ENCODE results near the gene KIF7. TPM values are rescaled to one million over a fixed set of nuclear protein-coding genes. Genes with fewer than 3 reads are reported as not detected.

KIF7 gene
- total RNA-seq, 6 experiments from 2014 or later = 0.34 to 0.92 (median 0.48) TPM

GRCh38 chr15:89671687-89672086, 16.4 kb upstream of the KIF7 start:
- Histone ChIP-seq H3K4me3 (no peak overlapping the region), H3K27ac (no peak overlapping the region), H3K36me3 (no peaks in the 10 kb centered on the region), H3K27me3 (no peaks in the 10 kb centered on the region), H3K9me3 (no peaks in the 10 kb centered on the region), H3K4me1 (peaks cover 0 to 23% (median 9%) of the 10 kb centered on the region in 4 donors)
- ATAC-seq (no peak), DNase-seq (no peak)
- TF ChIP-seq POLR2A (IDR thresholded peaks at IDR 0.05) = no peak
- TF ChIP-seq CTCF (IDR thresholded peaks at IDR 0.05) = no peak
- 83% methylated on average over 1 of the region's 4 CpGs for WGBS (ENCODE audit: insufficient coverage, low coverage, low lambda C conversion rate, missing lambda C conversion rate)
- intact Hi-C loops (cut with DNase I) = no loop called here

GRCh38 chr15:89670971-89671560, 15.8 kb upstream of the KIF7 start:
- no peaks in the 10 kb centered on the region for H3K9me3 ChIP-seq
- no peaks in the 10 kb centered on the region for H3K27me3 ChIP-seq
- no peak for ATAC-seq
- 94% methylated on average over 3 of the region's 12 CpGs for WGBS (ENCODE audit: insufficient coverage, low coverage, low lambda C conversion rate, missing lambda C conversion rate)
- H3K4me3 ChIP-seq = no peak overlapping the region
- H3K4me1 ChIP-seq = peaks cover 0 to 23% (median 9%) of the 10 kb centered on the region in 4 donors
- no peak for DNase-seq
- TF ChIP-seq CTCF (IDR thresholded peaks at IDR 0.05) (no peak), POLR2A (IDR thresholded peaks at IDR 0.05) (no peak)
- no peak overlapping the region for H3K27ac ChIP-seq
- intact Hi-C loops (cut with DNase I) = no loop called here
- no peaks in the 10 kb centered on the region for H3K36me3 ChIP-seq

- Histone ChIP-seq H3K4me3 (no peak overlapping the region), H3K27me3 (no peaks in the 10 kb centered on the region), H3K9me3 (no peaks in the 10 kb centered on the region), H3K27ac (no peak overlapping the region), H3K36me3 (no peaks in the 10 kb centered on the region), H3K4me1 (peaks cover 0 to 14% (median 8%) of the 10 kb centered on the region in 4 donors)
- no CpG with 5 or more reads among the region's 15 CpGs for WGBS (ENCODE audit: insufficient coverage, low coverage, low lambda C conversion rate, missing lambda C conversion rate)
- ATAC-seq (no peak), DNase-seq (no peak)
- intact Hi-C loops (cut with DNase I) = no loop called here
- TF ChIP-seq POLR2A (IDR thresholded peaks at IDR 0.05) = no peak
- no peak for TF ChIP-seq CTCF (IDR thresholded peaks at IDR 0.05)
These were observed 14.7 kb upstream of the KIF7 start for GRCh38 chr15:89669941-89670340.

GRCh38 chr15:89669309-89669865, 14.1 kb upstream of the KIF7 start:
- TF ChIP-seq CTCF (IDR thresholded peaks at IDR 0.05) = no peak
- TF ChIP-seq POLR2A (IDR thresholded peaks at IDR 0.05) = no peak
- Histone ChIP-seq H3K4me3 (no peak overlapping the region), H3K27ac (no peak overlapping the region), H3K4me1 (peaks cover 0 to 11% (median 5%) of the 10 kb centered on the region in 4 donors), H3K36me3 (no peaks in the 10 kb centered on the region), H3K9me3 (no peaks in the 10 kb centered on the region), H3K27me3 (no peaks in the 10 kb centered on the region)
- DNase-seq (no peak), ATAC-seq (no peak)
- intact Hi-C loops (cut with DNase I) = no loop called here
- 67% methylated on average over 1 of the region's 9 CpGs for WGBS (ENCODE audit: insufficient coverage, low coverage, low lambda C conversion rate, missing lambda C conversion rate)
